Kidney (tissue), 14 donors: ENCODE data around the gene ZKSCAN1. TPM values are rescaled to one million over a fixed set of nuclear protein-coding genes. Genes with fewer than 3 reads are reported as not detected.

Experiments
- DNase-seq, 5 donors: peaks; one replicate each; pipeline ENCODE4 v3.0.0-alpha.2; 2013 to 2020
- FAIRE-seq: peaks from 2 replicates; lab custom pipeline; 2012; peaks lifted over from hg19 to GRCh38; lab: Jason Lieb, UNC
- H3K27ac ChIP-seq, 2 donors: one replicate each; pipeline ENCODE4 v1.7.0; 2013; ENCODE audit warnings: low read depth in 2 of 2, low read length in 2 of 2, inconsistent platforms in 1 of 2
- H3K27me3 ChIP-seq: one replicate; pipeline ENCODE4 v1.7.1; 2013; ENCODE audit warnings: low read length, inconsistent platforms; ENCODE audit not compliant: control insufficient read depth, insufficient read depth
- H3K36me3 ChIP-seq, 3 donors: one replicate each; pipeline versions ENCODE4 v1.7.0 to v1.7.1; 2013; ENCODE audit warnings: low read length in 3 of 3, control low read depth in 1 of 3, inconsistent platforms in 1 of 3; ENCODE audit not compliant: insufficient read depth in 3 of 3, control insufficient read depth in 2 of 3
- H3K4me1 ChIP-seq, 3 donors: one replicate each; pipeline versions ENCODE4 v1.7.0 to v1.7.1; 2013; ENCODE audit warnings: low read length in 3 of 3, inconsistent platforms in 1 of 3, low read depth in 1 of 3; ENCODE audit not compliant: control insufficient read depth in 2 of 3, insufficient read depth in 2 of 3
- H3K4me3 ChIP-seq, 3 donors: one replicate each; pipeline versions ENCODE4 v1.7.0 to v1.8.1; 2013; ENCODE audit warnings: low read length in 3 of 3, control low read depth in 1 of 3, inconsistent platforms in 1 of 3
- H3K9ac ChIP-seq, 3 donors: one replicate each; pipeline versions ENCODE4 v1.7.0 to v1.7.1; 2013; ENCODE audit warnings: low read length in 3 of 3, control low read depth in 1 of 3, inconsistent platforms in 1 of 3
- H3K9me3 ChIP-seq, 3 donors: one replicate each; pipeline versions ENCODE4 v1.7.0 to v1.7.1; 2013; ENCODE audit warnings: low read length in 3 of 3, control low read depth in 1 of 3, inconsistent platforms in 1 of 3; ENCODE audit not compliant: control insufficient read depth in 2 of 3, insufficient read depth in 1 of 3
- intact Hi-C: fragments of 100-400 bp; cut with DNase I; formaldehyde crosslinking; loops from one replicate; pipeline ENCODE4 v1.11.1; 2022
- polyA plus RNA-seq: library from polyadenylated mRNA; stranded (reverse); fragments of 350-450 nt; fragmentation: Illumina TruSeq; extraction: RNeasy Lipid Tissue Mini Kit (QIAGEN cat#74804); gene quantifications from one replicate; pipeline ENCODE4 v1.2.3, GENCODE V29; 2014; ENCODE audit warnings: low read depth, low replicate concordance; ENCODE audit not compliant: insufficient read depth
- total RNA-seq: library from RNA; stranded (reverse); fragmentation: NEBNext Ultra II Directional; extraction: Animal tissue kit (Norgen Biotek cat#: 25700); gene quantifications from one replicate; pipeline ENCODE4 v1.2.1, GENCODE V29; 2021
- TF ChIP-seq, protein P1 (sequence below): IDR thresholded peaks from 3 replicates; pipeline ENCODE4 v1.5.1; 2012; ENCODE audit warnings: mild to moderate bottlenecking, moderate library complexity, borderline replicate concordance; ENCODE audit not compliant: insufficient read depth; ENCODE audit errors: extremely low read depth
- donor health status: control.
- donor health status: control.
- donor health status: control.
- donor health status: control.
- donor health status: control.
- donor health status: DM: yes; HTN: yes; CAD: no.
- donor health status: Normal renal cell carcinoma (clear cell type).

ZKSCAN1 gene
- total and polyA plus RNA-seq, 2 donors from 2014 or later = 7.7 to 76.6 TPM

- Histone ChIP-seq H3K9ac (no peak overlapping the region), H3K27me3 (no peaks in the 10 kb centered on the region), H3K9me3 (no peaks in the 10 kb centered on the region), H3K4me3 (no peak overlapping the region), H3K27ac (no peak overlapping the region), H3K4me1 (no peaks in the 10 kb centered on the region), H3K36me3 (peaks cover 16 to 56% (median 32%) of the 10 kb centered on the region in 3 donors)
- DNase-seq = peak in 1 of 5 donors; percentile 3
- TF ChIP-seq, protein P1, sequence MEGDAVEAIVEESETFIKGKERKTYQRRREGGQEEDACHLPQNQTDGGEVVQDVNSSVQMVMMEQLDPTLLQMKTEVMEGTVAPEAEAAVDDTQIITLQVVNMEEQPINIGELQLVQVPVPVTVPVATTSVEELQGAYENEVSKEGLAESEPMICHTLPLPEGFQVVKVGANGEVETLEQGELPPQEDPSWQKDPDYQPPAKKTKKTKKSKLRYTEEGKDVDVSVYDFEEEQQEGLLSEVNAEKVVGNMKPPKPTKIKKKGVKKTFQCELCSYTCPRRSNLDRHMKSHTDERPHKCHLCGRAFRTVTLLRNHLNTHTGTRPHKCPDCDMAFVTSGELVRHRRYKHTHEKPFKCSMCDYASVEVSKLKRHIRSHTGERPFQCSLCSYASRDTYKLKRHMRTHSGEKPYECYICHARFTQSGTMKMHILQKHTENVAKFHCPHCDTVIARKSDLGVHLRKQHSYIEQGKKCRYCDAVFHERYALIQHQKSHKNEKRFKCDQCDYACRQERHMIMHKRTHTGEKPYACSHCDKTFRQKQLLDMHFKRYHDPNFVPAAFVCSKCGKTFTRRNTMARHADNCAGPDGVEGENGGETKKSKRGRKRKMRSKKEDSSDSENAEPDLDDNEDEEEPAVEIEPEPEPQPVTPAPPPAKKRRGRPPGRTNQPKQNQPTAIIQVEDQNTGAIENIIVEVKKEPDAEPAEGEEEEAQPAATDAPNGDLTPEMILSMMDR = no peak
- FAIRE-seq = no peak
- intact Hi-C loops = no loop called here
These were observed 46.3 kb downstream of the ZKSCAN1 start for GRCh38 chr7:100061518-100062193.

DNA sequence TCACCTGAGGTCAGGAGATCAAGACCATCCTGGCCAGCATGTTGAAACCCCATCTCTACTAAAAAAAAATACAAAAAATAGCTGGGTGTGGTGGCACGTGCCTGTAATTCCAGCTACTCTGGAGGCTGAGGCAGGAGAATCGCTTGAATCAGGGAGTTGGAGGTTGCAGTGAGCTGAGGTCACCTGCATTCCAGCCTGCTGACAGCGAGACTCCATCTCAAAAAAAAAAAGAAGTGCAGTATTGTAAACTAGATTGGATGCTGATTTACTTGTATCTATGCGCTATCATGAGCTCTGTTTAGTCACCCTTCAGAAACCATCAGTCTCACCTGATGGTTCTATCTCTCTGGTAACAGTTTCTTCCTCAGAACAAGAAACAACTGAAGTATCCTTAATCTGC, 48.0 kb downstream of the ZKSCAN1 start:
- H3K27ac ChIP-seq = no peak overlapping the region
- H3K36me3 ChIP-seq = peaks cover 16 to 40% (median 26%) of the 10 kb centered on the region in 3 donors
- FAIRE-seq = no peak

DNA sequence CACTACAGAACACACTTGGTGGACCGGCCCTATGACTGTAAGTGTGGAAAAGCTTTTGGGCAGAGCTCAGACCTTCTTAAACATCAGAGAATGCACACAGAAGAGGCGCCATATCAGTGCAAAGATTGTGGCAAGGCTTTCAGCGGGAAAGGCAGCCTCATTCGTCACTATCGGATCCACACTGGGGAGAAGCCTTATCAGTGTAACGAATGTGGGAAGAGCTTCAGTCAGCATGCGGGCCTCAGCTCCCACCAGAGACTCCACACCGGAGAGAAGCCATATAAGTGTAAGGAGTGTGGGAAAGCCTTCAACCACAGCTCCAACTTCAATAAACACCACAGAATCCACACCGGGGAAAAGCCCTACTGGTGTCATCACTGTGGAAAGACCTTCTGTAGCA, 48.8 kb downstream of the ZKSCAN1 start:
- peaks cover 13 to 32% (median 19%) of the 10 kb centered on the region in 3 donors for H3K36me3 ChIP-seq
- FAIRE-seq = no peak
- intact Hi-C loops = no loop called here
- H3K27ac ChIP-seq = no peak overlapping the region
- TF ChIP-seq, protein P1 = no peak
- no peaks in the 10 kb centered on the region for H3K4me1 ChIP-seq
- no peak overlapping the region for H3K4me3 ChIP-seq
- H3K9me3 ChIP-seq = no peaks in the 10 kb centered on the region
- no peaks in the 10 kb centered on the region for H3K27me3 ChIP-seq
- H3K9ac ChIP-seq = no peak overlapping the region
- DNase-seq = peak in 1 of 5 donors; percentile 10

More for the DNA sequence above, 48.0 kb downstream of the ZKSCAN1 start:
- H3K27me3 ChIP-seq = no peaks in the 10 kb centered on the region
- no peak for DNase-seq
- no peaks in the 10 kb centered on the region for H3K4me1 ChIP-seq
- no peak overlapping the region for H3K9ac ChIP-seq
- TF ChIP-seq, protein P1 = no peak
- no peak overlapping the region for H3K4me3 ChIP-seq
- intact Hi-C loops = no loop called here
- no peaks in the 10 kb centered on the region for H3K9me3 ChIP-seq
